A549 (cell line): Measurements from ENCODE around the gene PAM. TPM values are rescaled to one million over a fixed set of nuclear protein-coding genes. Genes with fewer than 3 reads are reported as not detected.

ENCODE experiments used
- ATAC-seq, 2 experiments: fragments of 200-7000 bp in 1 of 2; fragments of >200 bp in 1 of 2; cut with Nextera tagmentation in 1 of 2; cut with Tn5 transposase in 1 of 2; 3 replicates each; pipeline versions ENCODE4 v1.8.0 to v1.9.1; 2018 to 2020; ENCODE audit warnings: mild to moderate bottlenecking in 1 of 2, moderate library complexity in 1 of 2
- CTCF ChIA-PET: fragments of 300-600 bp; sonication (Branson Sonifier 250); formaldehyde crosslinking; extraction: SDS; loops from one replicate; lab custom pipeline; 2021; ENCODE audit warnings: antibody characterized with exemption, inconsistent platforms; lab: Yijun Ruan, JAX
- POLR2A ChIA-PET: fragments of 350-600 bp; formaldehyde crosslinking; extraction: SDS; loops from one replicate; lab custom pipeline; 2021; ENCODE audit warnings: antibody characterized with exemption, inconsistent platforms; lab: Yijun Ruan, JAX
- DNase-seq, 2 experiments: peaks; one replicate each; pipeline versions ENCODE4 v3.0.0 to v3.0.0-alpha.2; 2011 to 2016; ENCODE audit warnings: low read depth in 1 of 2, low spot score in 1 of 2
- FAIRE-seq: peaks from 2 replicates; lab custom pipeline; 2011; peaks lifted over from hg19 to GRCh38; lab: Jason Lieb, UNC
- H3K27ac ChIP-seq, 2 experiments: fragments of >200 bp; sonication (Bioruptor Twin); formaldehyde crosslinking; 3 replicates each; pipeline ENCODE4 v1.5.1; 2016 to 2017
- H3K4me1 ChIP-seq: fragments of >200 bp; sonication (Bioruptor Twin); formaldehyde crosslinking; 3 replicates; pipeline ENCODE4 v1.6.1; 2016
- H3K4me2 ChIP-seq: fragments of >200 bp; sonication (Bioruptor Twin); formaldehyde crosslinking; 3 replicates; pipeline ENCODE4 v1.6.1; 2016
- H3K4me3 ChIP-seq: fragments of >200 bp; sonication (Bioruptor Twin); formaldehyde crosslinking; 3 replicates; pipeline ENCODE4 v1.5.1; 2016
- H3K9me3 ChIP-seq: fragments of >200 bp; sonication (Bioruptor Twin); formaldehyde crosslinking; 3 replicates; pipeline ENCODE4 v1.6.1; 2016
- BCL3 ChIP-seq: fragments of >200 bp; sonication (Bioruptor Twin); formaldehyde crosslinking; IDR thresholded peaks from 3 replicates; pipeline ENCODE4 v1.6.1; 2016
- BHLHE40 ChIP-seq: IDR thresholded peaks from 2 replicates; pipeline ENCODE4 v1.6.1; 2012; ENCODE audit warnings: low read depth, low read length, inconsistent platforms
- CHD2 ChIP-seq: fragments of 150-350 bp; IDR thresholded peaks from 2 replicates; pipeline ENCODE4 v1.6.1; 2014; ENCODE audit warnings: low read length; ENCODE audit not compliant: partially characterized antibody
- CTCF ChIP-seq: fragments of >200 bp; sonication (Bioruptor Twin); formaldehyde crosslinking; IDR thresholded peaks from 3 replicates; pipeline ENCODE4 v1.5.1; 2016
- E2F6 ChIP-seq: IDR thresholded peaks from 2 replicates; pipeline ENCODE4 v1.6.1; 2012; ENCODE audit warnings: low read depth, borderline replicate concordance
- EHF ChIP-seq: fragments of 250-450 bp; sonication (Bioruptor Pico); IDR thresholded peaks from 2 replicates; pipeline ENCODE4 v1.5.0; 2020; ENCODE audit warnings: mild to moderate bottlenecking
- ELK1 ChIP-seq: fragments of 150-350 bp; IDR thresholded peaks from 2 replicates; pipeline ENCODE4 v1.6.1; 2014; ENCODE audit warnings: low read depth, mild to moderate bottlenecking, low read length
- EP300 ChIP-seq, 2 experiments: fragments of >200 bp; sonication (Bioruptor Twin); formaldehyde crosslinking; IDR thresholded peaks; 2 replicates in 1 of 2; 3 replicates in 1 of 2; pipeline ENCODE4 v1.6.1; 2016 to 2017
- ESRRA ChIP-seq: fragments of 150-350 bp; IDR thresholded peaks from 2 replicates; pipeline ENCODE4 v1.6.1; 2014; ENCODE audit warnings: mild to moderate bottlenecking, low read length, borderline replicate concordance
- FOSB ChIP-seq: fragments of 250-450 bp; sonication (Bioruptor Pico); IDR thresholded peaks from 2 replicates; pipeline ENCODE4 v1.5.0; 2020; ENCODE audit warnings: mild to moderate bottlenecking, moderate library complexity
- GATA3 ChIP-seq: IDR thresholded peaks from 2 replicates; pipeline ENCODE4 v1.6.1; 2012; ENCODE audit warnings: borderline replicate concordance
- HDAC2 ChIP-seq: fragments of 200-600 bp; sonication (generic); IDR thresholded peaks from 2 replicates; pipeline ENCODE4 v1.6.1; 2016
- HEYL ChIP-seq: fragments of 250-450 bp; sonication (Bioruptor Pico); IDR thresholded peaks from 2 replicates; pipeline ENCODE4 v1.8.0; 2021; ENCODE audit warnings: mild to moderate bottlenecking, moderate library complexity
- HOXA7 ChIP-seq: fragments of 250-450 bp; sonication (Bioruptor Pico); IDR thresholded peaks from 2 replicates; pipeline ENCODE4 v1.5.0; 2020; ENCODE audit warnings: mild to moderate bottlenecking, moderate library complexity
- HOXB5 ChIP-seq: fragments of 250-450 bp; sonication (Bioruptor Pico); IDR thresholded peaks from 2 replicates; pipeline ENCODE4 v1.5.0; 2020; ENCODE audit warnings: mild to moderate bottlenecking, moderate library complexity
- JUNB ChIP-seq: fragments of >200 bp; sonication (Bioruptor Twin); formaldehyde crosslinking; IDR thresholded peaks from 2 replicates; pipeline ENCODE4 v1.6.1; 2016
- MAFK ChIP-seq: fragments of 450-650 bp; IDR thresholded peaks from 2 replicates; pipeline ENCODE4 v1.6.1; 2014; ENCODE audit not compliant: partially characterized antibody
- MAZ ChIP-seq: fragments of 150-350 bp; IDR thresholded peaks from 2 replicates; pipeline ENCODE4 v1.6.1; 2014; ENCODE audit warnings: antibody characterized with exemption, low read depth, low read length, borderline replicate concordance
- MYC ChIP-seq: IDR thresholded peaks from 2 replicates; pipeline ENCODE4 v1.6.1; 2012; ENCODE audit warnings: mild to moderate bottlenecking, inconsistent platforms, low read length, improper control_type of control experiment, borderline replicate concordance
- NFE2L2 ChIP-seq: fragments of 150-350 bp; conservative IDR thresholded peaks from 2 replicates; pipeline ENCODE4 v1.6.1; 2014; ENCODE audit warnings: low read length
- NR3C1 ChIP-seq: fragments of >200 bp; sonication (Bioruptor Twin); formaldehyde crosslinking; IDR thresholded peaks from 3 replicates; pipeline ENCODE4 v1.6.1; 2017
- PHF8 ChIP-seq: fragments of 200-600 bp; sonication (generic); IDR thresholded peaks from 2 replicates; pipeline ENCODE4 v1.6.1; 2016; ENCODE audit warnings: low read depth, mild to moderate bottlenecking, antibody characterized with exemption, moderate library complexity, borderline replicate concordance
- POLR2A ChIP-seq: IDR thresholded peaks from 2 replicates; pipeline ENCODE4 v1.6.1; 2012; ENCODE audit warnings: mild to moderate bottlenecking, low read length
- RARB ChIP-seq: fragments of 250-450 bp; sonication (Bioruptor Pico); IDR thresholded peaks from 2 replicates; pipeline ENCODE4 v1.8.0; 2021; ENCODE audit warnings: mild to moderate bottlenecking, moderate library complexity
- RCOR1 ChIP-seq: fragments of 150-350 bp; IDR thresholded peaks from 2 replicates; pipeline ENCODE4 v1.6.1; 2014; ENCODE audit warnings: antibody characterized with exemption, low read length, low read depth
- RFX5 ChIP-seq: fragments of 450-650 bp; IDR thresholded peaks from 2 replicates; pipeline ENCODE4 v1.7.1; 2014; ENCODE audit warnings: antibody characterized with exemption, mild to moderate bottlenecking, moderate library complexity
- TP53 ChIP-seq: fragments of 250-450 bp; sonication (Bioruptor Pico); IDR thresholded peaks from 2 replicates; pipeline ENCODE4 v1.5.0; 2021; ENCODE audit warnings: mild to moderate bottlenecking, moderate library complexity
- ZC3H11A ChIP-seq: fragments of 450-650 bp; IDR thresholded peaks from 2 replicates; pipeline ENCODE4 v1.6.1; 2014; ENCODE audit warnings: antibody characterized with exemption, mild to moderate bottlenecking
- ZFP36 ChIP-seq: fragments of 450-650 bp; IDR thresholded peaks from 2 replicates; pipeline ENCODE4 v1.6.1; 2014; ENCODE audit warnings: borderline replicate concordance; ENCODE audit not compliant: partially characterized antibody
- ZNF302 ChIP-seq: fragments of 250-450 bp; sonication (Bioruptor Pico); IDR thresholded peaks from 2 replicates; pipeline ENCODE4 v1.9.0; 2021; ENCODE audit warnings: inconsistent platforms, mild to moderate bottlenecking, moderate library complexity
- WGBS: methylation state at CpG from one replicate; pipeline ENCODE4 v1.1.6; 2017; ENCODE audit errors: missing lambda C conversion rate; 5-methylcytosine and 5-hydroxymethylcytosine counted together
- polyA plus RNA-seq, 4 experiments: library from polyadenylated mRNA; depleted of rRNA in 3 of 4; stranded (reverse); fragments of >200 nt; fragmentation: RNase III in 1 of 4; extraction: RNeasy Plus Mini Kit Qiagen cat#74134 plus additional on column Dnase treatment in 1 of 4; gene quantifications; 2 replicates in 3 of 4; 3 replicates in 1 of 4; pipeline ENCODE4 v1.2.3, GENCODE V29; 2011 to 2017

PAM gene
- polyA plus RNA-seq, 2 of the 4 experiments (the other 2 are of a cell fraction) = 21.5 to 25.1 TPM

- Histone ChIP-seq H3K9me3 (no peaks in the 10 kb centered on the region), H3K4me2 (no peak overlapping the region), H3K27ac (no peak overlapping the region), H3K4me3 (no peak overlapping the region), H3K4me1 (no peaks in the 10 kb centered on the region)
- no peak for TF ChIP-seq HOXB5
- no peak for TF ChIP-seq JUNB
- TF ChIP-seq CHD2 = no peak
- TF ChIP-seq NR3C1 = no peak
- no peak for TF ChIP-seq HDAC2
- no peak for TF ChIP-seq ESRRA
- no peak for TF ChIP-seq ZFP36
- TF ChIP-seq ELK1 = no peak
- WGBS = 19% methylated on average over 3 of the region's 3 CpGs
- FAIRE-seq = no peak
- POLR2A ChIA-PET = no interaction called here
- no peak for ATAC-seq
- no peak for DNase-seq
- CTCF ChIA-PET = no interaction called here
Observed at GRCh38 chr5:102778478-102778877, 23.4 kb downstream of the PAM start.

GRCh38 chr5:102781359-102781758 lies 26.3 kb downstream of the PAM start:
- Histone ChIP-seq H3K9me3 (no peaks in the 10 kb centered on the region), H3K4me3 (no peak overlapping the region), H3K4me1 (no peaks in the 10 kb centered on the region), H3K4me2 (no peak overlapping the region)
- ATAC-seq = no peak
- no peak for FAIRE-seq
- TF ChIP-seq ZC3H11A (no peak), POLR2A (no peak), EHF (CRISPR knock-in tag) (no peak), EP300 (IDR thresholded peaks at IDR 0.05) (no peak), RCOR1 (no peak), NFE2L2 (no peak), BCL3 (no peak), BHLHE40 (no peak), MYC (no peak), JUNB (no peak), ELK1 (no peak), PHF8 (no peak), MAFK (no peak), HOXA7 (CRISPR knock-in tag) (no peak), MAZ (no peak), GATA3 (no peak), RARB (no peak), RFX5 (no peak), HEYL (CRISPR knock-in tag) (no peak)
- TF ChIP-seq, all 56 proteins: peak for 0
- H3K27ac ChIP-seq = no peak overlapping the region
- CTCF ChIA-PET = interaction anchor here (0.5 to 2.9 kb wide), 16 partner anchors 17 to 427 kb away, joined by 3 to 22 read pairs (median 3); no protein-coding TSS in a partner anchor
- POLR2A ChIA-PET = no interaction called here
- no peak for DNase-seq

- CTCF ChIA-PET = interaction anchor here (0.5 to 2.9 kb wide), 7 partner anchors 22 to 357 kb away, joined by 3 to 22 read pairs (median 3); no protein-coding TSS in a partner anchor
- ATAC-seq (no peak), DNase-seq (no peak), FAIRE-seq (no peak)
- no peak overlapping the region for H3K27ac ChIP-seq
- H3K4me1 ChIP-seq = no peaks in the 10 kb centered on the region
- H3K4me3 ChIP-seq = no peak overlapping the region
- no peak overlapping the region for H3K4me2 ChIP-seq
- no peaks in the 10 kb centered on the region for H3K9me3 ChIP-seq
- POLR2A ChIA-PET = no interaction called here
- WGBS = 32% methylated on average over 5 of the region's 5 CpGs
- TF ChIP-seq ZFP36 = no peak
- TF ChIP-seq EP300 (IDR thresholded peaks at IDR 0.05) = no peak
- no peak for TF ChIP-seq TP53 (CRISPR knock-in tag)
- TF ChIP-seq HDAC2 = no peak
- no peak for TF ChIP-seq MYC
- TF ChIP-seq ZNF302 (CRISPR knock-in tag) = no peak
- no peak for TF ChIP-seq BCL3
- no peak for TF ChIP-seq E2F6
- no peak for TF ChIP-seq FOSB (CRISPR knock-in tag)
- no peak for TF ChIP-seq POLR2A
- no peak for TF ChIP-seq CTCF
Observed at GRCh38 chr5:102781786-102782185, 26.7 kb downstream of the PAM start.
